GM21526 (cell line): ENCODE measurements around the gene MINK1.
"Not testable (repeated sequence)": the region's sequence is repeated elsewhere in the genome, so short reads cannot be mapped to it uniquely, and the experiment has no call there.

Experiments
- ATAC-seq: cut with Tn5 transposase; IDR thresholded peaks from one replicate; pipeline ENCODE4 v1.9.1; 2021; ENCODE audit warnings: moderate library complexity; ENCODE audit not compliant: unreplicated experiment, low FRiP score

The MINK1 gene

DNA sequence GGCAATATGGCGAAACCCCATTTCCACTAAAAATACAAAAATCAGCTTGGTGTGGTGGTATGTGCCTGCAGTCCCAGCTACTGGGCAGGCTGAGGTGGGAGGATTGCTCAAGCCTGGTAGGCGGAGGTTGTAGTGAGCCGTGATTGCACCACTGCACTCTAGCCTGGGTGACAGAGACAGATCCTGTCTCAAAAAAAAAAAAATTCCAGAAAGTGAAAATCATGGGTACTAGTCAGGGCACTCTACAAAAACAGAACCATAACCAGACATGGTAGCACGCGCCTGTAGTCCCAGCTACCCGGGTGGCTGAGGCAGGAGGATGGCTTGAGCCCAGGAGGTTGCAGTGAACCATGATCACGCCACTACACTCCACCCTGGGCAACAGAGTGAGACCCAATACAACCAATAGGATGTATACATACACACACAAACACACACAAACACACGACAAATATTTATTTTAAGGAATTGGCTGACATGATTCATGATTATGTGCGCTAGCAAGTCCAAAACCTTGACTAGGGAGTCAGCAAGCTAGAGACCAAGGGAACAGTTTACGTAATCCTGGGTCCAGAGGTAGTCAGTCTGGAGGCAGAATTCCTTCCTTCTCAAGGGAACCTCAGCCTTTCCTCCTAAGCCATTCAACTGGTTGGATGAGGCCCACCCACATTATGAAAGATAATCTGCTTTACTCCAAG is 87.4 kb downstream of the MINK1 start:
- ATAC-seq, result no peak

DNA sequence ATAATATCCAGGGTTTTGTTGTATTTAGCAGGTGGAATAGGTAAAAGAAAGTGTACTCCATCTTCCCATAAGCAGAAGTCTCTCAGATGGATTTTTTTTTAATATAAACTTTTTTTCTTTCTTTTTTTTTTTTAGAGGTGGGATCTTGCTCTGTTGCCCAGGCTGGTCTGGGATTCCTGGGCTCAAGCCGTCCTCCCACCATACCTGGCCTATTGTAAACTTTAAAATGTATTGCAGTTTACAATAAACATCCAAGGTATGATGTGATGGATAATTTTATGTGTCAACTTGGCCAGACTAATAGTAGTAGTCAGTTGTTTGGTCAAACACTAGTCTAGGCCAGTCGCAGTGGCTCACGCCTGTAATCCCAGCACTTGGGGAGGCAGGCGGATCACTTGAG is 88.2 kb downstream of the MINK1 start:
- ATAC-seq, result no peak

DNA sequence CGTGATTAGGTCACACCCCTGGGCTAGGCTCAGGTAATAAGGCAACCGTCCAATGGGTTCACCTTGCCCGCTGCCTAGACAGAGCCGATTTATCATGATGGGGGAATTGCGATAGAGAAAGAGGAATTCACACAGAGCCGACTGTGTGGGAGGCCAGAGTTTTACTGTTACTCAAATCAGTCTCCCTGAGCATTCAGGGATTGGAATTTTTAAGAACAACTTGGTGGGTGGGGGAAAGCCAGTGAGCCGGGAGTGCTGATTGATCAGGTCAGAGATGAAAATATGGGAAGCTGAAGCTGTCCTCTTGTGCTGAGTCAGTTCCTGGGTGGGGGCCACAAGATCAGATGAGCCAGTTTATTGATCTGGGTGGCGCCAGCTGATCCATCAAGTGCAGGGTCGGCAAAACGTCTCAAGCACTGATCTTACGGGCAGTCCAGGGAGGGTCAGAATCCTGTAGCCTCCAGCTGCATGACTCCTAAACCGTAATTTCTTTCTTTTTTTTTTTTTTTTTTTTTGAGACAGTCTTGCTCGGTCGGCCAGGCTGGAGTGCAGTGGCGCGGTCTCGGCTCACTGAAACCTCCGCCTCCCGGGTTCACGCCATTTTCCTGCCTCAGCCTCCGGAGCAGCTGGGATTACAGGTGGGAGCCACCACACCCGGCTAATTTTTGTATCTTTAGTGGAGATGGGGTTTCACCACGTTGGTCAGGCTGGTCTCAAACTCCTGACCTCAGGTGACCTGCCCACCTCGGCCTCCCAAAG is 93.6 kb downstream of the MINK1 start:
- ATAC-seq, result not testable (repeated sequence)

DNA sequence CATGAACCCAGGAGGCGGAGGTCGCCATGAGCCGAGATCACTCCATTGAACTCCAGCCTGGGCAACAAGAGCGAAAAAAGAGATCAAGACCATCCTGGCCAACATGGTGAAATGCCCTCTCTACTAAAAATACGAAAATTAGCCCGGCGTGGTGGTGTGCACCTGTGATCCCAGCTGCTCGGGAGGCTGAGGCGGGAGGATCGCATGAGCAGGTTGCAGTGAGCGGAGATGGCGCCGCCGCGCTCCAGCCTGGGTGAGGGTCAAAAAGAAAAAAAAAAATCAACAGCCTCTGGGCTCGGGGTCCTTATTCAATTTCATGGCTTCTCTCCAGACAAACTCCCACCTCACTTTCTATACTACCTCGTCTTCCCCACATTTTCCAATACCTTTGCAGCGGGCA is 95.7 kb downstream of the MINK1 start:
- ATAC-seq, result no peak

DNA sequence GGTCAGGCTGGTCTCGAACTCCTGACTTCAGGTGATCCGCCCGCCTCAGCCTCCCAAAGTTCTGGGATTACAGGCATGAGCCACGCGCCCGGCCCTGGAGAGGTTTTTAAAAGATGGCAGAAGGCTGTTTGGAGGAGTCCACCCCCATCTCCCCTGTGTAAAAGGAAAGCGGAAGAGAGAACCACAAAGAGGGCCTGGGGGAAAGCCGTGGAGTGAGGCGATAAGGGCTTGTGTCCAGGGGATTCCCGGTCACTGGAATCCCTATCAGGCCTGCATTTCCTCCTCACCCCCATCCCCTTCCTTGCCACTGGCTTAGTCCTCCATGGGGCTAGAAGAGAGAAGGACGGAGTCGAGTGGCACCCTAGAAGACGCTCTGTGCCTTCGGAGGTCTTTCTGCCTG is 98.8 kb downstream of the MINK1 start, which contains the start of gene GP1BA:
TSS of gene GP1BA (plus strand) at position 315 of the 400 bp plus-strand sequence. CDS start 328 bp downstream, outside the sequence.
- no peak for ATAC-seq

DNA sequence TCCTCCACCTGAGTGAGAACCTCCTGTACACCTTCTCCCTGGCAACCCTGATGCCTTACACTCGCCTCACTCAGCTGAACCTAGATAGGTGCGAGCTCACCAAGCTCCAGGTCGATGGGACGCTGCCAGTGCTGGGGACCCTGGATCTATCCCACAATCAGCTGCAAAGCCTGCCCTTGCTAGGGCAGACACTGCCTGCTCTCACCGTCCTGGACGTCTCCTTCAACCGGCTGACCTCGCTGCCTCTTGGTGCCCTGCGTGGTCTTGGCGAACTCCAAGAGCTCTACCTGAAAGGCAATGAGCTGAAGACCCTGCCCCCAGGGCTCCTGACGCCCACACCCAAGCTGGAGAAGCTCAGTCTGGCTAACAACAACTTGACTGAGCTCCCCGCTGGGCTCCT is 99.6 kb downstream of the MINK1 start:
- ATAC-seq, result no peak

DNA sequence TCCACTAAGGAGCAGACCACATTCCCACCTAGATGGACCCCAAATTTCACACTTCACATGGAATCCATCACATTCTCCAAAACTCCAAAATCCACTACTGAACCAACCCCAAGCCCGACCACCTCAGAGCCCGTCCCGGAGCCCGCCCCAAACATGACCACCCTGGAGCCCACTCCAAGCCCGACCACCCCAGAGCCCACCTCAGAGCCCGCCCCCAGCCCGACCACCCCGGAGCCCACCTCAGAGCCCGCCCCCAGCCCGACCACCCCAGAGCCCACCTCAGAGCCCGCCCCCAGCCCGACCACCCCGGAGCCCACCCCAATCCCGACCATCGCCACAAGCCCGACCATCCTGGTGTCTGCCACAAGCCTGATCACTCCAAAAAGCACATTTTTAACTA is 100.5 kb downstream of the MINK1 start:
- ATAC-seq, result no peak

DNA sequence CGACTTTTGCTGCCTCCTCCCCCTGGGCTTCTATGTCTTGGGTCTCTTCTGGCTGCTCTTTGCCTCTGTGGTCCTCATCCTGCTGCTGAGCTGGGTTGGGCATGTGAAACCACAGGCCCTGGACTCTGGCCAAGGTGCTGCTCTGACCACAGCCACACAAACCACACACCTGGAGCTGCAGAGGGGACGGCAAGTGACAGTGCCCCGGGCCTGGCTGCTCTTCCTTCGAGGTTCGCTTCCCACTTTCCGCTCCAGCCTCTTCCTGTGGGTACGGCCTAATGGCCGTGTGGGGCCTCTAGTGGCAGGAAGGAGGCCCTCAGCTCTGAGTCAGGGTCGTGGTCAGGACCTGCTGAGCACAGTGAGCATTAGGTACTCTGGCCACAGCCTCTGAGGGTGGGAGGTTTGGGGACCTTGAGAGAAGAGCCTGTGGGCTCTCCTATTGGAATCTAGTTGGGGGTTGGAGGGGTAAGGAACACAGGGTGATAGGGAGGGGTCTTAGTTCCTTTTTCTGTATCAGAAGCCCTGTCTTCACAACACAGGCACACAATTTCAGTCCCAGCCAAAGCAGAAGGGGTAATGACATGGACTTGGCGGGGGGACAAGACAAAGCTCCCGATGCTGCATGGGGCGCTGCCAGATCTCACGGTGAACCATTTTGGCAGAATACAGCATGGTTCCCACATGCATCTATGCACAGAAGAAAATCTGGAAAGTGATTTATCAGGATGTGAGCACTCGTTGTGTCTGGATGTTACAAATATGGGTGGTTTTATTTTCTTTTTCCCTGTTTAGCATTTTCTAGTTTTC is 101.2 kb downstream of the MINK1 start:
- no peak for ATAC-seq

DNA sequence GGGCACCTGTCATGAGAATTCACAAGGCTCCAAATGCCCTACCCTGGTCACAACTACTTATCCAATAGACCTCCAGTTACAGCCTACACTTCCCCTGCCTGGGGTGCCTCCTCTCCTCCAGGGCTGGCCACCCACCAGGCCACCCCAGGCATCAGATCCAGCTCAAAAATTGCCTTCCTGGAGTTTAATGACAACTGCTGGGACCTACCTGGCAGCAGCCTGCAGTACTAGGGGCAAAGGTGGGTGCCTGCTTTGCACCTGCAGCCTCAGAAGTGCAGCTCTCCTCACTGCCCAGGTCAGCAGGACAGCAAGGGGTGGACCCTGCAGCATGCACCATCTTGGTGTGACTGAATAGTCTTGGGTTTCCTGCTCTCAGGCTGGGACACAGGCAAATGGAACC is 102.5 kb downstream of the MINK1 start:
- ATAC-seq, result no peak

DNA sequence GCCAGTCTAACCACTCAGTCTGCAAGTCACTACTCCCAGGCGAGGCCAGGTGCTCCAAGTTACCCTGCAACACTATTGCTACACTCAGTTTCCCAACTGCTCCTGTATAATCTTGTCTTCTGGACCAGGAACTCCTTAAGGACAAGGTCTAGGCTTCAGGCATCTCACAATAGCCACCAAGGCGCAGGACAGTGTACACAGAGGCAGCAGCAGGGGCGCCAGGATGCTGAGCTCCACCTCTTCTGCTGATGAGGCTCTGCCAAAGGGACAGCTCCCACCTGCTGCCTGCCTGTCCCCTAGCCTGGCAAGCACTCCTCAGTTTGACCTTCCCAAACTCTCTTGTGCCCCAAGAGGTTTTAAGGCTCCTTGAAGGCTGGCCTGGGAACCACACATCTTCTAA is 103.3 kb downstream of the MINK1 start:
- no peak for ATAC-seq

DNA sequence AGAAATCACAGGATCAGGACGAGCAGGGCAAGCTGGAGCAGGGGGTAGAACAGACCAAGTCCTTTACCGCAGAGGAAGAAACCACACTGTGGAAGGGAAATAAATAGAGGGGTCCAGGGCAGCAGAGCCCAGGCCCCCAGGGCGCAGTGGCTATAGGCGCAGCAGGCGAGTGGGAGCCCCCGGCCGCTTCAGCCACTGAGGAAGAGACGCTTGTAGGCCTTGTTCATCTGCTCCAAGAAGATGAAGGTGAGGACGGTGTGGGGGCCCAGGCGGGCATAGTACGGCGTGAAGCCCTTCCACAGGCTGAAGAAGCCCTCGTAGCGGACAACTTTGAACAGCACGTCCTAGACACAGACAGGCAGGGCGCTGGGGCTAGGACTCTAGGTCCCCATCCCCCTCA is 104.4 kb downstream of the MINK1 start:
- ATAC-seq, result no peak

DNA sequence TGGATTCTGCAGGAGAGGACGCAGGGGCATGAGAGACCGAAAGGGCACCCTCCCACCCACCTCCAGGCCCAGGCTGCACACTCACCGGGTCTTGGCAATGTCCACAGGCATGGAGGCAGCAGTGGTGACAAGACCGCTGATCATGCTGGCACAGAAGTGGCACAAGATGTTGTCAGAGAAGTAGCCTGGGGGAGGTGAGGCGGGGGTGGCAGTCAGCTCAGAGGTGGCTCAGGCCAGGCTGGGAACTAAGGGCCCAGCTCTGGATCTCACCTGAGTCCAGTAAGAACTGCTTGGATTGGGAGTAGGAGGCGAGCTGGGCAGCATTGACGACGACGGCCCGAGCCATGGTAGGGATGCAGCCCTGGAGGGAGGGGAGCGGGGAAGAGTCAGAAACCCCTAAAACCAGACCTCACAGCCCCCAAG is 104.9 kb downstream of the MINK1 start:
- ATAC-seq, result no peak

DNA sequence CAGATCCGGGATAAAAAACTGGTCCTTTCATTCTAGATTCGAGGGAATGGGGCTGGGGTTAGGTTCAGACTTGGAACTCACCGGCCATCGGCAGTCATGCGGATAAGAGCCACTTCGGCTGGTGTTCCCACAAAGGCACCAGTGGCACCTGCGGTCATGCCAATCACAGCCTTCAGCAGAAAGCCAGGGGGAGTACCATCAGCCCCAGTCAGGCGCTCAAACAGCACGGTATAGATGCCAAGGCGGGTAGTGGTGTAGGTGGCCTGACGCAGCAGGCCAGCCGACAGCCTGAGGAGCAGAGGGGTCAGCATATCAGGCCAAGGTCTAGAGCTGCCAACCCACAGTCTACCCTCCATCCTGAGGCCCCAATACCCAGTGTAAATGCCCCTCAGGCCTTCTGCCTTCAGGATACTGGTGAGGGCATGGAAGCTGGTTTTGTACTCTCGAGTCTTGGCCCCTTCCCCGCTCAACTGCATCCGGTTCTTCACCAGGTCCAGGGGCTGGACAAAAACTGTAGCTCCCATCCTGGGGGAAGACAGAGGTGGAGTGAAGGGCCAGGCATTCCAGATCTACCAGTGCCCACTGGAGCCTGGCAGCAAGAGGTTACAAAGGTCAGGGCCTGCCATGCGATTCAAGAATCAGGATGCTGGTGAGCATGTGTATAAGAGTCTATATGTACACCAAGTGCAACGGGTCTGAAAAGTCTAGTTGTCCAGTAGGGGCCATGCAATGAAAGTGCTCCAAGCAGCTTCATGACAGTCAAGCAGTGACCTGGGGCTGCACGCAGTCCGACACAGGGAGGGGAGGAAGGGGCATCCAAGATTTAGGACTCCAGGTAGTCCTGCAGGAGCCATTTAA is 105.8 kb downstream of the MINK1 start:
- ATAC-seq, result no peak

DNA sequence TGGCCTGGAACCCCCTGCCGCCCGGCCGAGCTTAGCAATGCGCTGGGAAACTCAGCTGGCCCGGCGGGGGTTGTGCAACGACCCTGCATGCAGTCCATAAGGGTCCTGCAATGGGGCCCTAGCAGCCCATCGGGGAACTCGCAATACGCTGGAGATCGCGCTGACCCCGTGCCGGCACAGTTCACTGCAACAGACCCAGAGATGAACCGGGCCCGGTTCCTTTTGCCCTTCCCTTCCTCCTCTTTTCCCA is 106.3 kb downstream of the MINK1 start:
- ATAC-seq, result peak; percentile 11

DNA sequence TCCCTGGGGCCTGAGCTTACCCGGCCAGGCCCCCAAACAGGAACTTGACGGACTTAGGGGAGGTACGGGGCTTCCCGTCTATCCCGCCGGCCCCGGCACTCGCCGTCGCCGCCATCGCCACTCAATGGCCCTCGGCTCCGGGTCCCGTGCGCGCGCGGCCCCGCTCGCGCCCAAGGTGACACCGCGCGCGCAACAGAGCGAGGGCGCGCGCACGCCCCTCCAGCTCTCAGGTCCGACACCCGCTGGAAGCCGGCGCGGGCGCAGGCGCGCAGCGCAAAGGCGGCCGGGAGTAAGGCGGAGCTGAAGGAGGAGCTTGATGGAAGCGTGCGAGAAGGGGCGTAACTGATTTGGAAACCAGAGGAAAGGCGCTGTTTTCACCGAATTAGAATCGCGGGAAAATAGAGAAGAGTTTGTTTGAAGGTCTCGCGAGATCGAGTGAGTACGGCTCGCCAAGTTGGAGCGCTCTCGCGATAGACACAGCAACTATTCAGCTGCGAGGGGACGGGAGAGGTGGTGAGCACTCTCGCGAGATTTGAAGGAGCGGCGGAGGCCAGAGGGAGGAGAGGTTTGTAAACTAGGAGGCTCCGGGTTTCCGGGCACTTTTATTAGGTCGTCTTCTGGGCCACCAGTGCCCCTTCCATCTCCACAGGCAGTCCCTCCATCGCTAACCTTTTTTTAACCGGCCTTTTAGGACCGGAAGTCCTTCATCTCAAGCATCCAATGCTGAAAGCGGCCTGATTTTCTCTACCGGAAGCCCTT is 106.8 kb downstream of the MINK1 start, which contains the start of the genes RNF167 and SLC25A11:
TSS of gene RNF167 (plus strand) at position 473 of the 759 bp plus-strand sequence. CDS start 642 bp downstream, outside the sequence.
TSS of gene SLC25A11 (minus strand) at position 251 of the 759 bp plus-strand sequence. CDS start at position 115, 136 bp downstream.
- ATAC-seq, result peak; percentile 59

DNA sequence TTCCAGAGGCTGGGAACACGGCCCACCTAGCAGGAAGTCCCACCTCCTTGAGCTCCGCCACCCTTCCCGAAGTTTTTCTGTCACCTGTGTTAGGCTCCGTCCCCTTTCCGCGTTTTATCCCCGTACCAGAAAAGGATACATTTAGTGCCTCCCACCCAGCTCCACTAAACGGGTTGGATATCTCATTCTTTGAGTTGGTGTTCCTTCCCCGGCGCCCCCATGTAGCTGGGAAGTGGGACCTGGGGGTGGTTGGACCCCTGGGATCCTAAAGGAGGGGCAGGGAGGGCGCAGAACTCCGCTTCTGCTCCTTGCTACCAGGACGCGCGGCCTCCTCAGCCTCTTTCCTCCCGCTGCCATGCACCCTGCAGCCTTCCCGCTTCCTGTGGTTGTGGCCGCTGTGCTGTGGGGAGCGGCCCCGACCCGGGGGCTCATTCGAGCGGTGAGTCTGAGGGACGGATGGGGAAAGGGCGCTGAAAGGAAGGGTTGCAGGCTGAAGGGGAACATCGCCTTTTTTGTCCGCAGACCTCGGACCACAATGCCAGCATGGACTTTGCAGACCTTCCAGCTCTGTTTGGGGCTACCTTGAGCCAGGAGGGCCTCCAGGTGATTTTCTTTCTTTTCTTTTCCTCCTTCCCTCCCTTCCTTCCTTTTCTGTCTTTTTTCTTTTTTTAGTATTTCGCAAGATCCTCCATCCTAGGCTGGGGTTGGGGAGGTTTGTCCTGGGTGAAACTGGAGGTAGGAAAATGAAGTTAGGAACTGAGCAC is 107.6 kb downstream of the MINK1 start:
- peak; percentile 5 for ATAC-seq

DNA sequence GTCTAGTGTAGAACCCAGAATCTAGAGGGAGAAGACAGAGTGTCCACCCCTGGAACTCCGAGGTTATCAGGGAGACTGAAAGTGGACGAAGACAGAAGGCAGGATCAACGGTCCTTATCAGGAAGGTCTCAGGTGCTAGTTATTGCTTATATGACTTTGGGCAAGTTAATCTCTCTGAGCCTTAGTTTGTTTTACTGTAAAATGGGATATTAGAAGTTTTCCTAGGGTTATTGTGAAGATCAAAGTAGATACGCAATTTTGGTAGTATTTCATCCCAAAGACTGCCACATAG is 108.1 kb downstream of the MINK1 start:
- no peak for ATAC-seq

DNA sequence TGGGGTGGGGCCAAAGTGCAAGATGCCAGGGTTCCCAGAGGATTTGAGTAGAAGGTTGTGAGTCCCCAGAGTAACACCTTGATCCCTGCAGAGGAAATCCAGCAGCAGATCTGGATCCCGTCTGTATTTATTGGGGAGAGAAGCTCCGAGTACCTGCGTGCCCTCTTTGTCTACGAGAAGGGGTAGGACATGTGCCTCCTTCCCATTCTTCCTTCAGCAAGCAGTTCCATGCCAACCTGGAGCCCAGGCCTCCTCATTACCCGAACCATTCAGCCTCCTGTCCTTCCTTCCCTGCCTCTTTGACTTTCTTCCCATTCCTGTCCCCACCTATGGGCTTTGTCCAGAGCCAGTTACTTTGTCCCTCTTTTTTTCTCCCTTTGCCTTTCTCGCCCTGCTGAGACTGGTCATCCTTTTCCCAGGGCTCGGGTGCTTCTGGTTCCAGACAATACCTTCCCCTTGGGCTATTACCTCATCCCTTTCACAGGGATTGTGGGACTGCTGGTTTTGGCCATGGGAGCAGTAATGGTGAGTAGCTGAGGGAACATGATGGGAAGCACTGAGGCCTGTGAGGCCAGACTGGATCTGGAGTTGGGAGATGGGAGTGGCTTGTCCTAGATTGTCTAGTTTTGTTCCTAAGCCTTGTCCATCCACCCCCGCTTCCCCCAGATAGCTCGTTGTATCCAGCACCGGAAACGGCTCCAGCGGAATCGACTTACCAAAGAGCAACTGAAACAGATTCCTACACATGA is 109.8 kb downstream of the MINK1 start:
- no peak for ATAC-seq
